ENCODE results near the gene CEP55. TPM values are rescaled to one million over a fixed set of nuclear protein-coding genes. Genes with fewer than 3 reads are reported as not detected.

The CEP55 gene
- total and polyA plus RNA-seq, 9 of the 15 experiments (the other 6 are each of a cell fraction or from before 2014, with no cell fraction given): 4.4 to 32.5 (median 18.1) TPM

GRCh38 chr10:93515071-93516005 lies 18.9 kb downstream of the CEP55 start:
- DNase-seq (ENCODE audit: extremely low read depth in 1 of 4, low spot score in 3 of 4): no peak
- no peaks in the 10 kb centered on the region for H3K79me2 ChIP-seq (ENCODE audit: control insufficient read depth, insufficient read depth, low read length)
- H3K9me3 ChIP-seq (replicated peaks; ENCODE audit: control insufficient read depth, insufficient read depth, low read depth, low read length): no peaks in the 10 kb centered on the region
- FAIRE-seq: no peak
- peaks cover 37% of the 10 kb centered on the region; the same call in 2 of the 3 replicates for H3K36me3 ChIP-seq (ENCODE audit: control insufficient read depth, insufficient read depth, low read length)
- no peaks in the 10 kb centered on the region for H3K27me3 ChIP-seq (ENCODE audit: control insufficient read depth in 2 of 2, insufficient read depth in 2 of 2, low read length in 2 of 2)
- no peaks in the 10 kb centered on the region for H3K9me1 ChIP-seq (ENCODE audit: control insufficient read depth, insufficient read depth, low read length)
- intact Hi-C loops (cut with micrococcal nuclease): no loop called here
- no peak overlapping the region for H3K9ac ChIP-seq (ENCODE audit: insufficient read depth in 1 of 2, low read depth in 2 of 2, low read length in 2 of 2)
- ChIA-PET POLR2A (no interaction called here), CTCF (ENCODE audit: low intra/inter-chr PET ratio) (no interaction called here)
- 67% methylated on average over 8 of the region's 8 CpGs for WGBS (ENCODE audit: insufficient coverage, low coverage, missing lambda C conversion rate)
- H4K20me1 ChIP-seq (replicated peaks; ENCODE audit: control insufficient read depth, insufficient read depth, low read length): no peaks in the 10 kb centered on the region
- no peak overlapping the region for H3K4me3 ChIP-seq
- no peak for ATAC-seq
- BruUV-seq (replicated peaks): no TSS peak
- no peak overlapping the region for H3K27ac ChIP-seq (ENCODE audit: extremely low read depth, low read depth, low read length)
- H3K4me1 ChIP-seq (replicated peaks in 1 of 2; ENCODE audit: control insufficient read depth in 2 of 2, insufficient read depth in 2 of 2, low read length in 2 of 2): no peaks in the 10 kb centered on the region
- in situ Hi-C loops (cut with MboI): no loop called here
- H2AFZ ChIP-seq (ENCODE audit: low read depth, low read length): no peak overlapping the region
- H3K4me2 ChIP-seq (ENCODE audit: insufficient read depth, low read length): no peak overlapping the region
- TF ChIP-seq ZNF121 (CRISPR knock-in tag; conservative IDR thresholded peaks at IDR 0.05) (no peak), SMARCA4 (IDR thresholded peaks at IDR 0.05) (no peak), MYBL2 (IDR thresholded peaks at IDR 0.05; ENCODE audit: low read depth) (no peak), MYBL2 (CRISPR knock-in tag; IDR thresholded peaks at IDR 0.05; ENCODE audit: borderline replicate concordance) (no peak), NR3C1 (CRISPR knock-in tag; IDR thresholded peaks at IDR 0.05) (no peak), THRA (IDR thresholded peaks at IDR 0.05) (no peak)

All from K562 (cell line).